NT2/D1 (cell line): ENCODE measurements around the gene TKTL1.

ENCODE experiments used
- SUZ12 ChIP-seq: IDR thresholded peaks from 2 replicates; pipeline ENCODE4 v1.6.1; 2011; ENCODE audit not compliant: insufficient read length, insufficient read depth; ENCODE audit errors: extremely low read depth
- YY1 ChIP-seq: IDR thresholded peaks from 2 replicates; pipeline ENCODE4 v1.6.1; 2011; ENCODE audit not compliant: insufficient read length, insufficient read depth
- ZNF274 ChIP-seq: IDR thresholded peaks from 2 replicates; pipeline ENCODE4 v1.6.1; 2011; ENCODE audit warnings: mild to moderate bottlenecking, low read depth, low read length

- TF ChIP-seq ZNF274 (no peak), YY1 (no peak), SUZ12 (no peak)
Measured at GRCh38 chrX:154320406-154320805, 24.8 kb downstream of the TKTL1 start.
